Nephron (organoid): ENCODE results near the gene CSMD2.

Experiments used
- H3K27ac Mint-ChIP-seq, 3 experiments: 2 replicates each; pipeline ENCODE4 v1.8.0; 2020; ENCODE audit warnings: mixed read lengths in 3 of 3, mild to moderate bottlenecking in 2 of 3, moderate library complexity in 1 of 3
- H3K27me3 Mint-ChIP-seq: 2 replicates; pipeline ENCODE4 v1.8.0; 2021; ENCODE audit warnings: low read depth, mild to moderate bottlenecking, moderate library complexity, mixed read lengths
- H3K36me3 Mint-ChIP-seq: 2 replicates; pipeline ENCODE4 v1.8.0; 2020; ENCODE audit warnings: low read depth, mixed read lengths
- H3K4me1 Mint-ChIP-seq: 2 replicates; pipeline ENCODE4 v1.8.0; 2020; ENCODE audit warnings: mixed read lengths
- H3K4me3 Mint-ChIP-seq, 3 experiments: 2 replicates each; pipeline ENCODE4 v1.8.0; 2020; ENCODE audit warnings: mild to moderate bottlenecking in 3 of 3, mixed read lengths in 3 of 3, moderate library complexity in 2 of 3
- H3K9me3 Mint-ChIP-seq: 2 replicates; pipeline ENCODE4 v1.8.0; 2020; ENCODE audit warnings: mixed read lengths
- CTCF ChIP-seq, 3 experiments: fragments of 200-600 bp; sonication (generic); IDR thresholded peaks; one replicate each; pipeline ENCODE4 v1.5.0; 2021; ENCODE audit warnings: antibody characterized with exemption in 3 of 3; ENCODE audit not compliant: unreplicated experiment in 3 of 3

CSMD2 gene

GRCh38 chr1:34013136-34013535, 151.9 kb downstream of the CSMD2 start:
- Mint-ChIP-seq H3K36me3 (no peaks in the 10 kb centered on the region), H3K27me3 (peaks cover 13% of the 10 kb centered on the region), H3K4me1 (peaks cover 6% of the 10 kb centered on the region), H3K9me3 (no peaks in the 10 kb centered on the region), H3K27ac (no peak overlapping the region), H3K4me3 (no peak overlapping the region)
- no peak for TF ChIP-seq CTCF (IDR thresholded peaks at IDR 0.05; ENCODE audit: unreplicated experiment in 3 of 3)

GRCh38 chr1:34009340-34009985, 155.6 kb downstream of the CSMD2 start:
- no peaks in the 10 kb centered on the region for H3K9me3 Mint-ChIP-seq
- peak overlapping the region; percentile 67 to 98 (median 95) for H3K27ac Mint-ChIP-seq
- peak overlapping the region in 1 of 3 experiments; percentile 16 for H3K4me3 Mint-ChIP-seq
- H3K4me1 Mint-ChIP-seq: peaks cover 6% of the 10 kb centered on the region
- TF ChIP-seq CTCF (IDR thresholded peaks at IDR 0.05; ENCODE audit: unreplicated experiment in 3 of 3): no peak
- peaks cover 13% of the 10 kb centered on the region for H3K27me3 Mint-ChIP-seq
- no peaks in the 10 kb centered on the region for H3K36me3 Mint-ChIP-seq

- TF ChIP-seq CTCF (IDR thresholded peaks at IDR 0.05; ENCODE audit: unreplicated experiment in 3 of 3): no peak
- H3K27ac Mint-ChIP-seq: no peak overlapping the region
- peaks cover 6% of the 10 kb centered on the region for H3K4me1 Mint-ChIP-seq
- H3K27me3 Mint-ChIP-seq: peaks cover 10% of the 10 kb centered on the region
- no peaks in the 10 kb centered on the region for H3K36me3 Mint-ChIP-seq
- H3K9me3 Mint-ChIP-seq: no peaks in the 10 kb centered on the region
- H3K4me3 Mint-ChIP-seq: no peak overlapping the region
Observed at GRCh38 chr1:34007760-34008159, 157.3 kb downstream of the CSMD2 start.

GRCh38 chr1:34005309-34005708, 159.7 kb downstream of the CSMD2 start:
- H3K27ac Mint-ChIP-seq: no peak overlapping the region
- H3K36me3 Mint-ChIP-seq: no peaks in the 10 kb centered on the region
- no peaks in the 10 kb centered on the region for H3K9me3 Mint-ChIP-seq
- peaks cover 5% of the 10 kb centered on the region for H3K27me3 Mint-ChIP-seq
- no peak for TF ChIP-seq CTCF (IDR thresholded peaks at IDR 0.05; ENCODE audit: unreplicated experiment in 3 of 3)
- no peak overlapping the region for H3K4me3 Mint-ChIP-seq
- H3K4me1 Mint-ChIP-seq: peaks cover 10% of the 10 kb centered on the region

GRCh38 chr1:34002810-34003209, 162.2 kb downstream of the CSMD2 start:
- TF ChIP-seq CTCF (IDR thresholded peaks at IDR 0.05; ENCODE audit: unreplicated experiment in 3 of 3): no peak
- peaks cover 9% of the 10 kb centered on the region for H3K27me3 Mint-ChIP-seq
- H3K4me1 Mint-ChIP-seq: peaks cover 6% of the 10 kb centered on the region
- H3K27ac Mint-ChIP-seq: no peak overlapping the region
- no peak overlapping the region for H3K4me3 Mint-ChIP-seq
- H3K9me3 Mint-ChIP-seq: no peaks in the 10 kb centered on the region
- no peaks in the 10 kb centered on the region for H3K36me3 Mint-ChIP-seq
